Amygdala (tissue), 56 donors: ENCODE data around the gene CDK9.
"Not testable (repeated sequence)": the region's sequence is repeated elsewhere in the genome, so short reads cannot be mapped to it uniquely, and the experiment has no call there.

Source experiments
- DNase-seq, 56 donors: peaks; one replicate each; lab custom pipeline; 2025; lab: John Stamatoyannopoulos, UW

CDK9 gene

DNA sequence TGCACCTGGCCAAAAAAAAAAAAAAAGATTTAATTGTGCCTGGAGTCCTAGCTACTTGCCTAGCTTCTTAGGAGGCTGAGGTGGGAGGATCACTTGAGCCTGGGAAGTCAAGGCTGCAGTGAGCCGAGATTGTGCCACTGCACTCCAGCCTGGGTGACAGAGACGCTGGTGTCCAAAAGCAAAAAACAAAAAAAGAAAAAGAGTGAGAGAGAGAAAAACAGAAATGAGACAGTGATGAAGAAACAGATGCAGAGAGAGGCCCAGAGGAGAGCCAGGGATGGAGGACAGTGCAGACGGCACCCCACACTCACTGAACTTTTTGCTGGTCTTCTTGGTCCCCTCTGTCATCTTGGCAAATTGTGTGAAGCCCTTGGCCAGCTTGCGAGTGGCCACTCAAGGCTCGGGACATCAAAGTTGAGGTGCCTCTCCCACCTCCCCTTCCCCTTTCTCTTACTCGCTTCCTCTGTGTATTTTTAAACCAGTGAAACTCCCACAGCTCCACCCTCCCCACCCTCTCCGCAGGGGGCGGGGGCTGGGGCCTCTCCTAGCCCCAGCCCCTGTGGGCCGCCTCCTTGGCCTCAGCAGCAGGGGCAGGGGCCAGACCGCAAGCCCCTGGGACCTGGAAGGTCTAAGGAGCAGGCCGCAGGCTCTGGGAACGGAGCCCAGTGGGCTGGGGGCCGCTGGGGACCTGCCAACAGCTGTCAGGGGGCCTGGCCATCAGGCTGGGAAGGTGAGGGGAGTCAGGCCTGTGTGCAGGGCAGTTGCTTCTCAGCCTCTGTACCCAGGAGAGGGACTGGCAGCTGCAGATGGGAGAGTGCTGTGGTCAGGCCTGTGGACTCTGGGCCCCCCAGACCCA, 7.3 kb upstream of the CDK9 start, which contains the start of gene SH2D3C:
SH2D3C (minus strand) TSS at position 387 of the 856 bp plus-strand sequence; CDS start at position 348, 39 bp downstream.
- peak in 4 of 56 donors; percentile 10 to 33 (median 26) for DNase-seq

DNA sequence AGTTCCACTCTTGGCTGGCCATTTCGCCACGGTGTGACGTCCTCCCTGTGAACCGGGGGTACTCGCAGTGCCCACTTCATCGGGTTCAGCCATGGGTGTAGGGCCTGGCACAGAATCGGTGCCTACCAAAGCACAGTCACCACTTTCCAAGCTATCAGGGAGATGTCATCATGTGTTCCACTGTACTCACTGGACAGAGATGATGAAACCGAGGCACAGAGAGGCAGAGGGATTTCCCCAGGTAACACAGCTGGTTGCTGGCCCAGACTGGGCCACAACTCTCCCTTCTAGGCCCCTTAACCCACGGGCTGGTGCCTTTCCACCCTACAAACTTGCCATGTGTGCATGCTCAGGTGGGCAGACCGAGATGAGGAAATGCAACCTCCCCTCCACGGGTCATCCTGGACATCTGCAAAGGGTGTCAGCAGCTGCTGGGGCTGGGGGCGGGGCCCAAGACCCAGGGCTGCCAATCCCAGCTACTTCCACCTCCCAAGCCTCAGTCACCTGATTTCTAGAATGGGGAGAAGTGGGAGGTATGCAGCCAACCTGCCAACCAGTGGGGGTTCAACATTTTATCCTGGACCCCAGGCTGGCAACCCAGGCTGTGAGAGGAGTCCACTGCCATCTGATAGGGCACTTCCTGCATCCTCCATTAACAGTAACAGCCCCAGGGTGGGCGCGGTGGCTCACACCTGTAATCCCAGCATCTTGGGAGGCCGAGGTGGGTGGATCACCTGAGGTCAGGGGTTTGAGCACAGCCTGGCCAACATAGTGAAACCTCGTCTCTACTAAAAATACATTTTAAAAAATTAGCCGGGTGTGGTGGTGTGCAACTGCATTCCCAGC, 6.5 kb upstream of the CDK9 start:
- peak in 1 of 56 donors; percentile 8 for DNase-seq

DNA sequence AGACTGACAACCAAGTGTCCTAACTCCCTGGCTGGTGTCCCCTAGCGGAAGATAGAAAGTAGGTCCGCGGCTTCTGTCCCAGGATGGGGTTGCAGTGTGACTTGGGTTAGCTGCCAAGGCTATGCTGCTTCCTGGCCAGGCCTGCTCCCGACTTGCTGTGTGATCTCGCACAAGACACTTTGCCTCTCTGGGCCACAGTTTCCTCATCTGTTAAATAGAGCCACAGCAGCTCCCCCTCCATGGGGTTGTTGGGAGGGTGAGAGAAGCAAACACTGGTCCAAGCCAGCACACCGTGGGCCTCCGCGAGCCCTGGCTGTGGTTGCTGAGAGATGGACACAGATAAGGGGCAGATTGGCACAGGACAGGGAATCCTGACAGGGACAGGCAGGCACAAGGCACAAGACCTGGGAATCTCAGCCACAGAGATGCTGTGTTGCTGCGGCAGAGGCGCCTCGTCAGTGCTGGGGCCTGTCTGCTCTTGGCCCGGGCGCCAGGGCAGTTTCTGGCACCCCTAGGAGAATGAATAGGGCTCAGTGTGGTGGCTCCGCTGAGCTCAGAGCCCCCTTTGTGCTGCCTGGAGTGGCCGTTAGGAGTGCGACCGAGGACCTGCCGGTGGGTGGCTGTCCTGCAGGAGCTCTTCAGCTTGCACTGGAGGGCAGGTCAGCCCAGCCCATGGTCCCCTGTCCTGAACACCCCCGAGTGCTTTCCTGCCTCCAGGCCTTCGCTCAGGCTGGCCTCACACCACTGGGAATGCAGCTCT, 5.5 kb upstream of the CDK9 start:
- DNase-seq: peak in 30 of 56 donors; percentile 12 to 70 (median 40)

DNA sequence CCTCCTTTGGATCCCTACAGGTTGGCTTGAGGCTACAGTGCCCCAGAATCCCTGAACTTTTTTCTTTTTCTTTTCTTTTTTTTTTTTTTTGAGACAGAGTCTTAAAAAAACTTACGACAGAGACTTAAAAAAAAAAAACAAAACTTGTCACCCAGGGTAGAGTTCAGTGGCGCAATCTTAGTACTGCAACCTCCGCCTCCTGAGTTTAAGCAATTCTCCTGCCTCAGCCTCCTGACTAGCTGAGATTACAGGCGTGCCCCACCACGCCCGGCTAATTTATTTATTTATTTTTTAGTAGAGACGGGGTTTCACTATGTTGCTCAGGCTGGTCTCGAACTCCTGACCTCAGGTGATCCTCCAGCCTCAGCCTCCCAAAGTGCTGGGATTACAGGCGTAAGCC, 4.9 kb upstream of the CDK9 start:
- not testable (repeated sequence) for DNase-seq

DNA sequence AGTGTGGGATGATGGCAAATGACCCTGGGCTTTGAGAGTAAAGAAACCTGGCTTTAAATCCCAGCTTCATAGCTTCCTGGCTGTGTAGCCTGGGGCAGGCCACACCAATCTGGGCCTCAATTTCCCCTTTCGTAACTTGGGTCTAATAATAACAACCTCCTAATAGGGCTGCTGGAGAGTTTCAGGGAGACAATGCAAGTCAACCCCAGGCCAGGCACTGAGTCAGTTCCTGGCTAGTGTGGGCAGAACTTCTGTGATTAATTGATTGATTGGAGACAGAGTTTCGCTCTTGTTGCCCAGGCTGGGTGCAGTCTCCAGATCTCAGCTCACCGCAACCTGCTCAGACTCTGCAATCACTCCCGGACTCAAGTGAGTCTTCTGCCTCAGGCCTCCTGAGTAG, 4.0 kb upstream of the CDK9 start:
- DNase-seq: no peak

DNA sequence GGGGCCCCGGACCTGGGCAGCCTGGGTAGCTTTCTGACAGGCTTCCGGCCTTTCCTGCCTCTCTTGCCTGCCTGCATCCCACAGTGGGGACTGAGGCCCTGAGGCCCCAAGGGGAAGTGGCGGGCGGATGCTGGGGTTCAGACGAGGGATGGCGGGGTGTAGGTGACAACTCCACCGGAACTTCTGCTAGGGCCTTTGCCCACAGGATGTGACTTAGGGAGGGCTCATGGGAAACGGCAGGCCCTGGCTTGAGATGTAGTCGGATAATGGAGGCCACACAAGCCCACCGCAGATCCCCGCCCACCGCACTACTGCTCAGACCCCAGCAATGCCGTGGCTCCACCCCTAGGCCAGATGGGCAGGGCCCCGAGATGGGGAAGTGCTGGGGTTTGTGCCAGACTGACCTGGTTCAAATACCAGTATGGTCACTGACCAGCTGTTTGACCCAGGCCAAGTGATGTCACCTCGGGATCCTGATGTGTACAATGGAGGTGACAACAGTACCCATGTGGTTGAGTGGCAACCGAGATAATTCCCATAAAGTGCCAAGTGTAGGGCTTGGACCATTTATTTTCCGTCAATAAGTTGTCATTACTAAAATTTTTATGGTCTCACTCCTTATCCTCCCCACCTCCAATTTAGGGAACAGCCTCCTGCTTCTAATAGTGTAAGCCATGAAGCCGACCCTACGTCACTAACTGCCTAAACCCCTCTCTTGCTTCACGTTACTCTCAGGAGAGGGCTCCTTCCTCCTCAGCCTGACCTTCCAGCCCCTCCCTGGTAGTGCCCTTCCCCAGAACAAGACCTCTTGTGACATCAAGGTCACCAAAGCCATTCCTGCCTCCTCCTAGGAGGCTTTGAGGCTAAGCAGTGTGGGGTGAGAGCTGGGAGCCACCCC, 2.5 kb upstream of the CDK9 start:
- peak in 7 of 56 donors; percentile 13 to 55 (median 29) for DNase-seq

DNA sequence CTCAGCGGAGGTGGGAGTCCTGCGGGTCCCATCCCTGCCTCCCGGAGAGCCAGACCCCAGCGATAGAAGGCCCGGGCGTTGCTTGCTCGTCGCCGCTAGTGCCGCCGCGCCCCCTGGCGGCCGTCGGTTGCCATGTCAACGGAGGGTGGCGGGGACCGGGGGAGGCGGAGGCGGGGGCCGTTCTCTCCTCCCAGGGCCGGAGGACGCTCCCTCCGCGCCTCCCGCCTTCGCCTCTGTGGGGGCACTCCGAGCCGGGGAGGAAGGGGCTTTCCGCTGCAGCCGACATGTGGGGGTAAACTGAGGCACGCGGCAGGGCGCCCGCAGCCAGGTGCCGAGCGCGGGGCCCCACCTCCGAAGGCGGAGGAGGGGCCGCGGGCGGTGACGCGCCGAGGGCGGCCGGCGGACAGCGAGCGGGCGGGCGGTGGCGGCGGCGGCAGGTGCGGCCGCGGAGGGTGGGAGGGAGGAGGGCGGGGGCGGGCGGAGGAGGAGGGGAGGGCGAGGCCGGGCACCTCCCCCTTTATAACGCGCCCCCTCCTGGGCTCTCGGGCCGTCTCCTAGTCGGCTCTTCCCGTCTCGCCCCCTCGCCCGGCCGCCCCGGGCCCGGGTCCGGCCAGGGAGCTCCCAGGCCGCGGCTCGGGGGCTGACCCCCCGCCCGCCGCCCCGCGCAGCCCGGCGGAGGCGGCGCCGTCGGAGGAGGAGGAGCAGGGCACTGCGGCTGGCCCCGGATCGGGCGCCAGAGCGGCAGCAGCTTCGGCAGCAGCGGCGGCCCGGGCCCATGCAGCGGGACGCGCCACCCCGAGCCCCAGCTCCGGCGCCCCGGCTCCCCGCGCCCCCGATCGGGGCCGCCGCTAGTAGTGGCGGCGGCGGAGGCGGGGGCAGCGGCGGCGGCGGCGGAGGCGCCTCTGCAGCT, 556 bp upstream of the CDK9 start:
- peak in 54 of 56 donors; percentile 19 to 90 (median 73) for DNase-seq

DNA sequence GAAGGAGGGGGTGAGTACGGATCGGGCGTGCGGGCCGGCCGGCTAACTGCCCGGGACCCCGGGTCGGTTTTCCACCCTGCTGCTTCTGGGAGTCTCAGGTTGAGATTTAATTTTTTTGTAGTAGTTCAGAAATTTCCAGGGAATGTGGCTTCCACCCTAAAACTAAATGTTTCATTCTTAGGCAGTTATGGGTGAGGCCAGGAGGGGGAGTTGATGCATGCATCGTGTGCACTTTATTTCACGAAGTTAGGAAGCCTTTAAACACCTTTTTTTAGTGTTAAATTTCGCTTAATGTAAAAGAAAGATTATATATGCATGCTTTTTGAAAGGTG, 905 bp downstream of the CDK9 start:
- DNase-seq: no peak

DNA sequence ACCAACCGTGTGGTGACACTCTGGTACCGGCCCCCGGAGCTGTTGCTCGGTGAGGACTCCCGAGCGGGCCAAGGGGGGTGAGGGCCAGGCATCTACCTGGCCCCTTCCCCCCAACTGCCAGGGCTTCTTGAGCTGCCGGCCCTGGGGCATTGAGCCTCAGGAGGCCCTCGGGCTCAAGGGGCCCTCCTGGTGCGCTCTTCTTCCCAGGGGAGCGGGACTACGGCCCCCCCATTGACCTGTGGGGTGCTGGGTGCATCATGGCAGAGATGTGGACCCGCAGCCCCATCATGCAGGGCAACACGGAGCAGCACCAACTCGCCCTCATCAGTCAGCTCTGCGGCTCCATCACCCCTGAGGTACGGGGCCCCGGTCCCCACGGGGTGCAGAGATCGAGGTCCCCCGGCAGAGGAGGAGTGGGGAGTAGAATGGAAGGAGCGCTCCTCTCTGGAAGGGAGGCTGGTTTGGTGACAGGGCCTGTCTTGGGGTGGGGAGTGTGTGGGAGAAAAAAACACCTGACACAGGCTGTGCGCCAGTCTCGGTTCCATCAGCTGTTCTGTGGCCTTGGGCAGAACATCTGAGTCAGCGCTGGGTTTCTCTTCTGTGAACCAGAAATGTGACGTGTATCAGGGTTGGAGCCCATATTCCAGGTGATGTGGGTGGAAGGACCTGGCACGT, 2.6 kb downstream of the CDK9 start:
- DNase-seq: peak in 2 of 56 donors; percentile 16 to 17

DNA sequence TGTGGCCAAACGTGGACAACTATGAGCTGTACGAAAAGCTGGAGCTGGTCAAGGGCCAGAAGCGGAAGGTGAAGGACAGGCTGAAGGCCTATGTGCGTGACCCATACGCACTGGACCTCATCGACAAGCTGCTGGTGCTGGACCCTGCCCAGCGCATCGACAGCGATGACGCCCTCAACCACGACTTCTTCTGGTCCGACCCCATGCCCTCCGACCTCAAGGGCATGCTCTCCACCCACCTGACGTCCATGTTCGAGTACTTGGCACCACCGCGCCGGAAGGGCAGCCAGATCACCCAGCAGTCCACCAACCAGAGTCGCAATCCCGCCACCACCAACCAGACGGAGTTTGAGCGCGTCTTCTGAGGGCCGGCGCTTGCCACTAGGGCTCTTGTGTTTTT, 3.3 kb downstream of the CDK9 start:
- DNase-seq: no peak

DNA sequence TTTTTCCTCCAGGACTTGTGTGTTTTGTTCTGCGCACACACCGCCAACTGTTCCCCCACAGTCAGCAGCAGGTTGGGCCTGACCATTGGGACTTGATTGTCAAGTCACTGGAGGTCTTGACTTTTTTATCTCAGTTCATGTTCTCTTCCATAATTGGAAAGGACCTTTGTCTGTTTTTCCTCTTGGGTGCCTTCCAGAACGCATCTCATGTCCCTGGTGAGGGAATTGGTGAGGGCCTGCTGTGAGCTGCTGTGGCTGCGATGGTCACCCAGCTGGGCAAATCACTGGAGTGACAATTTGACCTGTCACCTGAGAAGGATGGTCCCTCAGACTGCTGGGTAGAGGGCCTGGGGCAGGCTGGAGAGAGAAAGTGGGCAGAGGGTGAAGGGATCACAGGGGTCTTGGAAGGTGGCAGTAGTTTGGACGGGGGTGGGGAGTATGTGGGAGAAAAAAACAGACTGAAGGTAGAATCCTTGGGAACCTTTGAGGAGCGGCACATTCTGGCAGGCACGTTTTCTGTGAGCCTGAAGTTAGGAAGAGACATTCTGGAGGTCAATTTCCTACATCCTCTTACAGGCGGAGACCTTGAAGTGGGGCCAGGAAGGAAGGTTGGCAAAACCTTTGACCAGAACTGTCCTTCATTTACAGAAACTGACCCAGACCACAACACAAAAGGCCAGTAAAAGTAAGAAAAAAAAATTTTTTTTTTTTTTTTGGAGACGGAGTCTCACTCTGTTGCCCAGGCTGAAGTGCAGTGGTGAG, 4.4 kb downstream of the CDK9 start:
- DNase-seq: no peak

DNA sequence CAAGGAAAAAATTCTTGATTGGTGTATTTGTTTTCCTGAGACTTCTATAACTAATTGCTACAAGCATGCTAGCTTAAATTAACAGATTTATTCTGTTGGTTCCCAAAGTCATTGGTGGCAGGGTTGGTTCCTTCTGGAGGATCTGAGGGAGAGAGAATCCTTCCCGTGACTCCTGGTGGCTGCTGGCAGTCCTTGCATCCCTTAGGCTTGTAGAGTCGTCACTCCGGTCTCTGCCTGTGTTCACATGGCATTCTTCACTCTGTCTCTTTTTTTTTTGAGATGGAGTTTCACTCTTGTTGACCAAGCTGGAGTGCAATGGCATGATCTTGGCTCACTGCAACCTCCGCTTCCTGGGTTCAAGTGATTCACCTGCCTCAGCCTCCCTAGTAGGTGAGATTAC, 5.3 kb downstream of the CDK9 start:
- DNase-seq: no peak

DNA sequence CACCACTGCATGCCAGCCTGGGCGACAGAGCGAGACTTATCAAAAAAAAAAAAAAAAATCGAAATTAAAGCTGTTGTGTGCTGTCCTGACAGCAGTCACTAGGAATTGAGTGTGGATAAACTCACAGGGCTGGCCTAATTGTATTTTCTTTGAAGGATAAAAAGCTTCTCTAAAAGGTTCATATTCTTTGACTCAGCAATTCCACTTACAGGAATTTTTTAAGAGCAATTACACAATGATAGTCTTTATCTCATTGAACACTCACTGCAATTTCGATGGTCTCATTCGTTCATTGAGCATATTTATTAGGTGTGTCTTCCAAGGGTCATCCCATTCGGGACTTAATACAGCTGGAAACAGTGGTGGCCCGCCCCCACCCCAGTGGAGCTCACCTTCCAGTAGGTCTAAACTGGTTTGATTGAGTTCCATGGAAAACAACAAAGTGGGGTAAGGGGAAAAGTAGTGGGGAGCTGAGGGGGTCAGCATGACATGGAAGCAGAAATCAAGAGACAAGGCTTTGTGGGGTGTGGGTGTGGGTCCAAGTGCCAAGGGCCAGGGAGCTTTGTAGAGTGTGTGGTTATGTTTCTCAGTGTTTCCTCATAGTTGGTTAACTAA, 6.7 kb downstream of the CDK9 start:
- DNase-seq: no peak

DNA sequence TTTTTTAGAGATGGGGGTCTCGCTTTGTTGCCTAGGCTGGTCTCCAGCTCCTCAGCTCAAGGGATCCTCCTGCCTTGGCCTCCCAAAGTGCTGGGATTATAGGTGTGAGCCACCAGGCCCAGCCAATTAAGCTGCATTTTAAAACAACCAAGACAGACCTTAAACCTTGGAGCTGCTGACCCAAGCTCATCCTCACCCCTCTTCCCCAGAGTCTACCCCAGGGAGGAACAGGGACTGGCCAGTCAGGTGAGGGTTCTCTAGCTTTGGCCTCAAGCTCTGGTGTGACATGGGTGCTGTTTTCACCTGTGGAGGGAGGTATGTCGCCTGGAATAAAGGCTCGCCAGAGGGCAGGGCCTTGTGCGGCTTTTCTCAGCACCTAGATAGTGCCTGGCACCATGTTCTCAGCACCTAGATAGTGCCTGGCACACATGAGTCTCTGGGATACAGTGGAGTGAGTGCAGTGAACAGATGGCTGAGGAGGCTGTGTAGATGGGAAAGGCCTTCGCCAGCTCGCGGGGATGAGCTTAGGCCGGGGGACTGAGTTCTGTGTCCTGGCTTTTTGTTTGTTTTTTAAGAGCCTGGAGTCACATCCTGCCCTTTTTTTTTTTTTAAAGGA, 7.4 kb downstream of the CDK9 start:
- no peak for DNase-seq

DNA sequence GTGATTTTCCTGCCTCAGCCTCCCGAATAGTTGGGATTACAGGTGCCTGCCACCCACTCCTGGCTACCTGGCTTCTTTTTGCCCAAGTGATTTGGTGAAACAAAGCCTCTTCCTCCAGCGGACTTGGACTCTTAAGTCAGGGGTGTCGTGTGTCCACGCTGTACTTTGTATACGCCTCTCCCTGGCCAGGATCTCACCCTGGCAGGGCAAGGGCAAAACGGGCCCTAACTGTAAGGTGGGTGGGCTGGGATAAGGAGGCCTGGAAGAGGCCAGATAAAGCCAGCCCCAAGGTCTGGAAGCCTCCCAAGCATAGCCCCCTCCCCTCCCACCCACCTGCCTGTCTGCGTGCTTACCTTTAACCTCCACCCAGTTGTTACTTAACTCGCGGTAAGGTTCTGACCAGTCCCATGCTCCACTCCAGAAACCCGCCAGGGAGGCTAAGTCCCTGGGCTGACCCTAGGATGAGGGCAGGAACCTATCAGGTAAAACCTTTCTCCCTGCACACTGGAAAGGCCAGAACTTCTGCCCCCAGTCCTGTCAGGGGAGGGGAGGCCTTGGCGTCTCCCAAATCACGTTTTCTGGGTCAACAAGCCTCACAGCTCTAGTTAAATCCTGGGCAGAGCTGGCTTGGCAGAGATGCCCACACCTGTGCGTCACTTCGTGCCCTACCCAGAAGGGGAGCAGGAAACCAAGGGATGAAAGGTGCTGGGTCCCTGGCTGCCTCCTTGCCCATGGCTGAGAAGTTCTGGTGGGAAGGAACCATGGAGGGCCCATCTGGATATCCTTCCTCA, 8.4 kb downstream of the CDK9 start:
- DNase-seq: no peak
